HS-5 (cell line): Measurements from ENCODE around the gene GNL3.
A peak's percentile ranks its signal among the peaks of the same experiment; 100 is the strongest.

ENCODE experiments used
- DNase-seq: peaks from one replicate; pipeline ENCODE4 v3.0.0-alpha.2; 2012; ENCODE audit warnings: low read depth

The GNL3 gene

DNA sequence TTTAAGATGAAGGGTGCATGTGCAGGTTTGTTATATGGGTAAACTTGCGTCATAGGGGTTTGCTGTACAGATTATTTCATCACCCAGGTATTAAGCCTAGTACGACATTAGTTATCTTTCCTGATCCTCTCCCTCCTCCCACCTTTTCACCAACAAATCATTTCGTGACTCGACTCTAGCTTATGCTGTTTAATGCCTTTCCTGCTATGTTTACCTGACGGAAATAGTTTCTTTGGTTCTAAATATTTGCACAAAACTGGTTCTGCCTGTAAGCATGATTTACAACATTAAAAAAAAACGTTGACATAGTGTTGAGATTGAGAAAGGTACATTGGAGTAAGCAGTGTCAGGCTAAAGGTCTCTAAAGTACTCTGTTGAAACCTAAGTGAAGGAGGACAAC lies 2.4 kb downstream of the GNL3 start:
- no peak for DNase-seq

DNA sequence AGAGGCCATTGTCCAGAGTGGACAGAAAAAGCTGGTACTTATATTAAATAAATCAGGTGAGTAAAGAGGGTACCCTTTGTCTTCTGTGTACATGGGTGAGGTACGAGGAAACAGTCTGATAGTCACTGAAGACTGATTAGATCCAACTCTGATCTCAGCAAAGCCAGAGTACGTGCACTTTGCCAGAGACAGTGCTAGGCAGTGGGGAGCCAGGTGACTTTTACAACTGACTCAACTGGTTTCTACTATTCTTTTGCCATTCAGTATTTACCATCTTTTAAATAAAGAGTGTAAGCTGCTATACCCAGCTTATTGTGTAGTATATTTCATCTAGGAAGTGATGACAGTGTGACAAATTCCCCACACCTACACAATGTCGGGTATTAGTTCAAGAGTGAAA lies 3.3 kb downstream of the GNL3 start:
- DNase-seq, result no peak

DNA sequence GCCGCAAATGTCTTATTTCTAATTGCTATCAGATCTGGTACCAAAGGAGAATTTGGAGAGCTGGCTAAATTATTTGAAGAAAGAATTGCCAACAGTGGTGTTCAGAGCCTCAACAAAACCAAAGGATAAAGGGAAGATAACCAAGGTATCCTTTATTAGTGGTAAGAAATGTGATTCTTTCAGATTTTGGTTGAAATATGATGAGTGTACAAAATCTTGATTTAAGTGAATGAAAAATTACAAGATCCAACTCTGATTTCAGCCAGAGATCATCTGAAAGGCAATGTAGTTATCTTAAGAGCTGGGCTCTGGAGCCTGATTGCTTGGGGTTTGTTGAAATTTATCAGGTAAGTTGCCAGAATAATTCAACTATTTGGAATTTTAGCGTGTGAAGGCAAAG lies 4.7 kb downstream of the GNL3 start:
- DNase-seq, result no peak

DNA sequence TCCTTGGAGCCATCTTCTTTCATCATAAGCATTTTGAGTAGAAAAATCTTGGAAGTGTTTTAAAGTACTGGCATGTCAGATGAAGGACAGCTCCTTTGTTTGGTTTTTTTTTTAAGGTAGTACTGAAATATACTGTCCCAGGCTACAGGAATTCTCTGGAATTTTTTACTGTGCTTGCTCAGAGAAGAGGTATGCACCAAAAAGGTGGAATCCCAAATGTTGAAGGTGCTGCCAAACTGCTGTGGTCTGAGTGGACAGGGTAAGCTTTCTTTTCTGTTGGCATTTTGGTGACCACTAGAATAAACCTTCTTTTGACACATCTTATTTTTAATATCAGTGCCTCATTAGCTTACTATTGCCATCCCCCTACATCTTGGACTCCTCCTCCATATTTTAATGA lies 7.2 kb downstream of the GNL3 start:
- DNase-seq, result no peak

DNA sequence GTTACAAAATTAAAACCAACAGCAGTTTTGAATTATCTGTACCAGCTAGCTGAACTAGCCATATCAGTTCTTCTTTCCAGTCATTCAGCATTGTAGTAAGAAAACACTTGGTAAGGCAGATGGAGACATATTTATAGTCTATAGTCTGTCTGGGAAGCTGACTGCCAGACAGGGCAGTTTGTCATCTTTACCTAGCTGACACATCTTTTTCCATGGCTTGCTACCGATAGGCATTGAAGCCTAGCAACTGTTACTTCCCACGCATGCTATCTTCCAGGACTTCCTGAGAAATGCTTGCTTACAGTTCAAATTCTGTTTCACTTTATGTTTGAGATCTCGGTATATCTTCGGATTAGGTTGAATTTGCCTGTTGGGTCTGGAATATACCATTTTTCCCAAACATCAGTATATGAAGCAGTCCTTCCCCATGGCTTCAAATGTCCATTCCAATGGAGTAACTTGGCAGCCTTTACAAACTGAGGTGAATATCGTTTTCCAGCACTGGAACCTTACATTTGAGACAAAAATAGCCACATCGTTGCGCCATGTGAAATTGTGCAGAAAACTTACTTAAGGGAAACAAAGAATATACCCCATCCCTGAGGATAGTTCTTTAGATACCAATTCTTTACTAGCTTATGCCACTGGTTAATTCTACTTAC lies 8.8 kb downstream of the GNL3 start:
- no peak for DNase-seq

DNA sequence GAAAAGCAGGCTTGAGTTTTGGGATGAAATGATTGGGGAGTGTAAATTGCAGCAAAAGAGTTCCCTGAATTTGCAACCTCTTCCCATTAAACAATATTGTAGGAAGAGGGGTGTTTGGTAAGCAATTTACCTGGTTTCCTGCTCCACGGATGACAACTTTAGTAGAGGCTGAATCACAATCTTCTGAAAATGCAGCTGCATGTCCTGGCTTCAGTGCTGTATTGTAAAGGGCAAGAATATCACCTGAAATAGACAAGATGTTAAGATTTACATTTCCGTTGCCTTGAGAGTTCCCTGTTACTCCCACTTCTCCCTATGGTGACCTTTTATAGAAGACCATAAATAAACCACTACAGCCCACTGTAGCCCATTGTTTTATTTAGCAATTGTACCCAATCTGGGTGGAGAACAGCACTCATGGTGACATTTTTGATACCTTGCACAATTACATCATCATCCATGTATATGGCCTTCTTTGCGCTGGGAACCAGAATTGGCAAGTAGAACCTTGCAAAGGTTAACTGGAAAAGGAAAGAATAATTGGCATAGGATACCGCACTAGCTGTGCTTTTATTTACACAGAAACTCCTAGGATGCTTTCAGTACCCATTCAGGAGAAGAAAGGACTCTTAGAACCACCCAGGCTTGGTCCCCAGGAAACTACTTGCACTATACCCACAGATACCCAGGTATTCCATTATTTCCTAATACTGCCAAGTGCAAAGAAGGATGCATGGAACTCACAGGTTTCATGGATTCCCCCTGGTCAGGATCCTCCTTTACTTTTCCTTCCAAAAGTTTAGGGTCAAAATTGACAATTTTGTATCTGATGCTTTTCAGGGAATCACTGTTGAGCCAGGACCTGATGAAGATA lies 10.2 kb downstream of the GNL3 start:
- no peak for DNase-seq

DNA sequence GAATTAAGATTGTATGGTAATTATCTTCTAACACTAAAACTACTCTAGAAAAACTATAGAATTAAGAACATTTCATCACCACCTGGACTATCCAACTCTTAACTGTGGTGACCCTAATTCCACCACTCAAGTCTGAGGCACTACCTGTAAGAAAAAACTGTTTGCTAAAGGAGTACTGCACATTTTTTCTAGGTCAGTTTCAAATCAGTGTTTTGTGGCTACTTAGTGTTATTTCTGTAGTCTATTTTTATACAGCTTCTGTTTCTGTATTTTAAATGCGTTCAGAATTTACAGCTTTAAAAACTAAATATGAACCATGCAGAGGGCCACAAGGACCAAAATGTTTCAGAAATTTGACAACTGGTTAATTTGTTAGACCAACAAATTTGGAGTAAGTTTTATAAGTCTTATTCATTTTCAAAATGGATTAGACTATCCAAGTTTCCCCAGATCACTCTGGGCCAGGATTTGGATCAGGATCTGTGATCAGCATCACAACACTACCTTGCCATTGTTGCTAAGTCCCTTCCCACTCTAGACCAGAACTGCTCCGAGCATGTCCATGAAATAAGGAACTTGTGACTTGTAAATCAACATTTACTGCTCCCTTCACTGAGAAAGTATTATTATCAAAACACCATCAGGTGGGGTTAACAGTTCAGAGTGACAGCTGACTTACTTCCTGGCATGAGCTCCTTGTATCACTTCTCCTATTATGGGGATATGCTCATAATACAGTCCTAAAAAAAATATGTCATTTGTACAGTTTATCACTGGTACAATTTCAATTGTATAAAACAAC lies 11.2 kb downstream of the GNL3 start:
- DNase-seq, result no peak

DNA sequence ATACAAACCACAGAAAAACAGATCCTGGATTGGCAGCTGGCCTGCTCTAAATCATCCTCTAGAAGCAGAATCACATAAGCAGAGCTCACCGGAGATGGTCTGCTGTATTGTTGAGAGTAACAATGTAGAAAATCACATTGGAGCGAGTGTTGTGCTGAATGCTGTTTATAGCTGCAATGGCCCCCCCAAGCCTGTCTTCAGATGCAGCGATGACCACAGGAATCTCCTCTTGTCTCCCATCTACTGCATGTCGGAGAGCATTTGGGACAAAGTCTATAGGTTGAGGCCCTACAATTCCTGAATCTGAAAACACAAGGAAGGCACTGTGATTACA lies 11.8 kb downstream of the GNL3 start:
- no peak for DNase-seq

DNA sequence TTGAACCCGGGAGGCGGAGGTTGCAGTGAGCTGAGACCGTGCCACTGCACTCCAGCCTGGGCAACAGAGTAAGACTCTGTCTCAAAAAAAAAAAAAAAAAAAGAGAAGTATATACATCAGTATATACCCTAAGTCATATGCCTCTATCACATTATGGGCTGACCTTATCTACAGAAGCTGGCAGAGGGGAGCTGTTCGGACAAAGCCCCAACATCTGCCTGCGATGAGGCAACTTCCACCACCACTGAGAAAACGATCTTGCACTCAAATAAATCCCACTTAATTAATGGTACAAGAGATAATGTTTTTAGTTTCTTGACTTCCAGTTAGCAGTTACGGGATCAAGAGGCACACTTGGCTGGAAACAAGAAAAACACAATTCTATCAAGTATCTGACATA lies 17.5 kb downstream of the GNL3 start:
- no peak for DNase-seq

DNA sequence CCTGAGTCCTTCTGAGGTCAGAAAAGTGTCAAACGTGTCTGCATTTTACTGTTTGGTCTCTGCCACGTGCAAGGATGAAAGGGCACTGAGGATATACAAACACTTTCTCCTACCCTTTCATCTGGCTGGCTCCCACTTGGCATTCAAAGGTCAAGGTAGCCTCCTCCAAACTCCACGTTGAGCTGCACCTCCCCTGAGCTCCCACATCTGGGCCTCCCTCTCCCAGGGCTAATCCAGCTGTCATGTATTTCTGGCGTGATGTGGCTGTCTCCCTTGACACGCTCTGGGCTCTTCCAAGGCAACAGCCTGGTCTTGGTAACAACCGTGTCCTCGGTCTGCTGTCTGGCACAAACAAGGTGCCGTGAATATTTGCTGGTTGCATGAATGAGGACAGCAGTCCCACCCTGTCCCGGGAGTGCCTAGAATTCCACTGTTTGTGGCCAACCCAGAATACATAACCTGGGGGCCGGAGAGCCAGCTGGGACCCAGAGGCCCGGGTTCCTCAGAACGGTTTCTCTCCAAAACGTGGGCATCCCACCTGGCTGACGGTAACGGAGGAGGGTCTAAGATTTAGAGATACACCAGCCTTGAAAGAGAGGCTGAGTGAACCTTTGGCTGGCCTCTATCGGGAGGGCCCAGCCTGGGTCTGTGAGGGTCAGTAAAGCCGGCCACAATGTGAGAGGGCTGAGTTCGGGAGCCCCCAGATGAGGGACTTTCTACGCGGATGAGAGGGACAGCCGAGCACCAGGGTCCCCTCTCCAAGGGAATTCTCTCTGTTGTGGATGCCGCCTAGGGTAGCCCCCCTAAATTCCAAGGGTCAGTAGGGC lies 19.0 kb downstream of the GNL3 start:
- no peak for DNase-seq

DNA sequence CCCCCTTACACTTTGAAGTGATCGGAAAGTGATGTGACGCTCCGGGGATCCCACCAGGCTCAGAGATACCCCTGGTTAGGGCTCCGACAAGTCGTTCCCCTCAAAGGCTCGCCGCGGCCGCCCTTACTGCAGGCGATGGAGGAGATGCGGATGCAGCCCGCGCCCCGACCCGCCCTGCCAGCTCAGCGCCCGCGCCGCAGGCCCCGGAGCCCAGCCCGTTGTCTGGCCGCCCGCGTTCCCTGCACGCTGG lies 19.5 kb downstream of the GNL3 start:
- no peak for DNase-seq

DNA sequence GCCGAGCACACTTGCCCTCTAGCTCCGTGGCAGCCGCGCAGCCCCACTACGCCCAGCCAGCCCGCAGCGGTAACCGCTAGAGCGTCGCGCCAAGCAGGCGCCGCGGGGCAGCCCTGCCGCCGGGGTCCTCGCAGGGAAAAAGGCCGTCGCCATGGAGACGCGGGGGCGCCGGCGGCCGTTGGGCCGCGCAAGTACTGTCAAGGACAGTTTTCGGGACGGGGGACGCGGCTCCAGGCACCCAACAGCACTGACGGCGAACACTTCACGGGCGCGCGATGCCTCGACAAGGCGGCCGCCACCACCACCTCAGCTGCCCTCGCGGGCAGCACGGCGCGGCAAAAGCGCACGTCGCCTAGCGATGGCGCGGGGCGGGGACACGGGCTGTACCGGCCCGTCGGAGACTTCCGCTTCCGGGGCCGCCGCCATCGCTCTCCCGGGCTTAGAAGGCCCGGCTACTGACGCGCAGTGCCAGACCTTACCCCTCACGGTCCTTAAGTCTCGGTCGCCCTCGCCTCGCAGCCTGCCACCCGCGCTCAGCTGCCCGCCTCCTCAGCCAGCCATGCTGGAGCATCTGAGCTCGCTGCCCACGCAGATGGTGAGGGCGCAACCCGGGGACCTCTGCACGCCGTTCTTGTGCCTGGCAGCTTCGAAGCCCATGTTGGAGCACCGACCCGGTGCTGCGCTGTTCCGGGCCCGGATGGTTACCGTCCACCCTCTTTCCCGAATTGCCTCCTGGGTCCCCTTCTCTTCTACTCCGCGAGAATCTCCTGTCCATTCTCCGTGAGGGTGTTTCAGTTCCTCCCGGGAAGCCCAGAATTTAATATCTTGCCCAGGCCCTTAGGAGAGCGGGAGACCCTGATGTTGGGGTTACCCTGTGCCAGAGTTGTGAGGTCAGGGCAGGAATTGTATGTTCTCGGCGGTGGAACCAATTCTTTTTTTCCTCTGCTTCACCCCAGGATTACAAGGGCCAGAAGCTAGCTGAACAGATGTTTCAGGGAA lies 20.2 kb downstream of the GNL3 start, which contains the start of the genes GLT8D1 and SPCS1:
Gene GLT8D1, minus strand, starts transcription at position 104 of the 999 bp plus-strand sequence. CDS start 5,331 bp downstream, outside the sequence.
Gene SPCS1, plus strand, starts transcription at position 419 of the 999 bp plus-strand sequence. Its CDS starts 141 bp downstream, at position 560.
- DNase-seq, result peak; percentile 46

DNA sequence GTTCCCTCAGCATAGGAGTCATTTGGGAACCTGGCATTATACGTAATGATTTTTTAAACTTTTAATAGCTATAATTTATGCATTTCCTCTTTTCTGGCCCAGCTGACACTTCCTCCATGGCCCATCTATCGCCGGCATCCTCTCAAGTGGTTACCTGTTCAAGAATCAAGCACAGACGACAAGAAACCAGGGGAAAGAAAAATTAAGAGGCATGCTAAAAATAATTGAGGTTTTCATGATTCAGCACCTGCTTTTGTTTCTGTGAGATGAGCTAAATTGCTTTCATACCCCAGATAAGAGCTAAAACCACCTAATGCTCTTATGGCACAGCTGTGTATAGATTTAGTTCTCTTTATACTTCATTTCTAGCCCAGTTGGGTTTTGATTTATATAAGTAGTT lies 21.8 kb downstream of the GNL3 start:
- DNase-seq, result no peak

DNA sequence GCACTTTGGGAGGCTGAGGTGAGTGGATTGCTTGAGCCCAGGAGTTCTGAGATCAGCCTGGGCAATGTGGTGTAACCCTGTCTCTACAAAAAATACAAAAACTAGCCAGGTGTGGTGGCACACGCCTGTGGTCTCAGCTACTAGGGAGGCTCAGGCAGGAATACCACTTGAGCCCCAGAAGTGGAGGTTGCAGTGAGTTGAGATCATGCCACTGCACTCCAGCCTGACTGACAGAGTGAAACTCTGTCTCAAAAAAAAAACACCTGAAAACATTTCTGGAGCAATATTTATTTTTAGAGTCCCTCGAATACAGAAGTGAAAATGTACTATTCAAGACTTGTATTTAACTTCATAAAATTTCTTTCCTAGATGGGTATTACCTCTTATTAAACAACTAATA lies 24.7 kb downstream of the GNL3 start:
- no peak for DNase-seq

DNA sequence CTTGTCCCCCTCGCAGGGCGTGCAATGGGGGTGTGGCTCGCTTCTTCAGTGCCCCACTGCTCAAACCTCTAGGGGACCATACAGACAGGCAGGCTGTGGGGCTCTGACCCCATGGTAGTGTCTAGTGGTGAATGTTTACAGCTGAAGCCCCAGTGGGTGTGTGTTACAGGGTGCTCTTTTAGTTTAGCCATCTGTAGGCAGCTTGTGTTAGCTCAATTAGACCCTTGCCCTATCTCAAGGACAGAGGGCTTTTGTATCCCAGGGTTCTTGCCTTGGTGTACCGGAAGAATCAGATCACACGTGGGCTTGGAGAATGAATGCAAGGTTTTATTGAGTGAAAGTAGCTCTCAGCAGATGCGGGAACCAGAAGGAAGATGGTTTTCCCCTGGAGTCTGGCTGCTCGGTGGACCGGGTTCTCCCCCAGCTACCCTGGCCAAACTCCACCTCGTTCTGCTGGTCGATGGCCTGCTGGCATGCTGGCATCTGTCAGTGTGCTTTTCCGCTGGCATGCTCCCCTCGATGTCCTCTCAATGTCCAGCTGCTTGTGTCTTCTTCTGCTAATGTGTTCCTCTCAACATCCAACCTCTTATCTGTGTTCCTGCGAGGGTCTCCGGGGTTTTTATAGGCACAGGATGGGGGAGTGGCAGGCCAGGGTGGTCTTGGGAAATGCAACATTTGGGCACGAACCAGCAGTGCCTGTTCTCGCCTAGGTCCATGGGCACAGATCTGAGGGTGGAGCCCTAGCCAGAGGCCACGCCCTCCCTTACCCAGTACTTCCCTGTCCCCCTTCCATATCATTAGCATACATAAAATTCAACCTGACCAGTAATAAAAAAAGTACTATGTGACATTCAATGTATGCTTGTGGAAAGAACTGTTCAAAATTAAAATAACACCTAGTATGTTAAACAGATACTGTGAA lies 26.7 kb downstream of the GNL3 start:
- DNase-seq, result no peak

DNA sequence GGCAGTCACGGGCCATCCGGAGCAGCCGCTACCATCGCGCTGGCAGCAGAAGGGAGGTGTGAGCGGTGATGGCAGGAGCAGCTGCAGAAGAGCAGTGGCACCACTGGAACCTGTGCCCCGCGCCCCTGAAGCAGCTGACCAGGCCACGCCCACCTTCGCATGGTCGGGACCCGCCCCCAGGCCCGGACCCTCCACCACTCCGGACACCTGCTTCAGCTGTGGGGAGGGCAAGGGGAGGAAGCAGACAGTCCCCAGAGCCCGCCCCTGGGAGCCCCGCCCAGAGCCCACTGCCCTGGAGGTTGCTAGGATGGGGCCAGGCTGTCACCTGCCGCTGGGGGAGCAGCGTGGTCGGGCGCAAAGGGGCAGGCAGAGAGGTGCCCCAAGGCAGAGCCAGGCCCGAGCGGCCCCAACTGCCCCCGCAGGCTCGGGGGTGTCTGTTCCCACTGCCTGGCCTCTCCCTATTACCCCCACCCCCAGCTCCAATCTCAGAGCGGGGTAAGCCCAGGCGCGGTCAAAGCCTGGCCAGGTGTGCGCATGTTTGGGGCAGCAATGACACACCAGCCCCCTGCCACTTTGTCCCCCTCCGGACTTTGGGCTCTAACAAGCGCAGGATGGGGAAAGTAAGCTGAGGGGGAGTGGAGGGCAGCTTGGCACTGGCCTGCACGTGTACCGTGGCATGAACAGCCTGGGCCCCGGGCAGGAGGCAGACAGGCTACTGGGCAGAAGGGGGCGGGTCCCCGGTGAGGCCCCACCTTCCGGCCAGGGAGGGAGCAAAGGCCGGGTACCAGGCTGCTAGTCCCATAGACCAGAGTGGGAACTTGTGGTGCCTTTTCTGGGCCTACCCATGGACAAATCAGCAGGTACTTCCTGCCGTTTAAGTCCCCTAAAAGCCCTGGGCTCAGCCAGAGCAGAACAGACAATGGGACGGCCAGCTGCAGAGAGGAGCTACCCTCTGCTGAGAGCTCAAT lies 28.8 kb downstream of the GNL3 start:
- no peak for DNase-seq

DNA sequence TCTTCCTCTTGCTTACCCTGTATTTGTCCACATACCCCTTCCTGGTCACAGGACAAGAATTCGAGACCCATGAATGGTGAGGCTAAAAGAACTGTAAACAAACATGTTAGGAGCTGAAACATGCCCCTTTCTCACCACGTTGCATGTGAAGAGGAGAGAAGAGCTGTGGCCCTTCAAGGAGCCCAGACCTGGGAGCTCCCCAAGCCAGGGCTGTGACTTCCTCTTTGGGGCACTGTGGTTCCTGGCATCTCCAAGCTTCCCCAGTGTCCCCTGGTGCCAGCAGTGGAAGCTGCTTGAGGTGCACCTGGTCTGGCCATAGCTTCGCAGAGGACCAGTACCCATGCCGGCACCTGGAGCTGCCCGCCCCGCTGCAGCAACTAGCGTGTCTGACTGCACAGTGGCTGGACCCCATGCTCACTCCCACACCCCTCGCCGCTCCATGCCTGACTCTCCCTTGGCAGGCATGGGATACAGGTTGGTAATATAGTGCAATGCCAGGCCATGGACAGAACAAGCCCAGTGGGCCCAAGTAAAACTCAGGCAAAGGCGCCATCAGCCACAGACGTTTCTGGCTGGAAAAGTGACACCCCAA lies 30.0 kb downstream of the GNL3 start:
- no peak for DNase-seq

DNA sequence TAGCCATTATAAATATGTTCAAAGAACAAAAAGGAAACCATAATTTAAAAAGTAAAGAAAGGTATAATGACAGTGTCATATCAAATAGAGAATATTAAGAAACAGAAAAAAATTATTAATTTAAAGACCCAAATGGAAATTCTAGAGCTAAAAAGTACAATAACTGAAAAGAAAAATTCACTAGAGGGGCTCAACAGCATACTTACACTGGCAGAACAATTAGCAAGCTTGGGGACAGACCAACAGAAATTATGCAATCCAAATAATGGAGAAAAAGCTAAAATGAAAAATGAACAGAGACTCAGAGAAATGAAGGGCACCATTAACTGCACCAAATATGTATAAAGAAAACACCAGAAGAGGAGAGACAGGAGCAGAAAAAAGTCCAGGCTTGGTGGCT lies 33.8 kb downstream of the GNL3 start:
- no peak for DNase-seq
